ENCODE results near the gene GBP3.
"Not testable (repeated sequence)": the region's sequence is repeated elsewhere in the genome, so short reads cannot be mapped to it uniquely, and the experiment has no call there.

GRCh38 chr1:89029051-89029450, 6.4 kb upstream of the GBP3 start:
- TF ChIP-seq, protein P1, sequence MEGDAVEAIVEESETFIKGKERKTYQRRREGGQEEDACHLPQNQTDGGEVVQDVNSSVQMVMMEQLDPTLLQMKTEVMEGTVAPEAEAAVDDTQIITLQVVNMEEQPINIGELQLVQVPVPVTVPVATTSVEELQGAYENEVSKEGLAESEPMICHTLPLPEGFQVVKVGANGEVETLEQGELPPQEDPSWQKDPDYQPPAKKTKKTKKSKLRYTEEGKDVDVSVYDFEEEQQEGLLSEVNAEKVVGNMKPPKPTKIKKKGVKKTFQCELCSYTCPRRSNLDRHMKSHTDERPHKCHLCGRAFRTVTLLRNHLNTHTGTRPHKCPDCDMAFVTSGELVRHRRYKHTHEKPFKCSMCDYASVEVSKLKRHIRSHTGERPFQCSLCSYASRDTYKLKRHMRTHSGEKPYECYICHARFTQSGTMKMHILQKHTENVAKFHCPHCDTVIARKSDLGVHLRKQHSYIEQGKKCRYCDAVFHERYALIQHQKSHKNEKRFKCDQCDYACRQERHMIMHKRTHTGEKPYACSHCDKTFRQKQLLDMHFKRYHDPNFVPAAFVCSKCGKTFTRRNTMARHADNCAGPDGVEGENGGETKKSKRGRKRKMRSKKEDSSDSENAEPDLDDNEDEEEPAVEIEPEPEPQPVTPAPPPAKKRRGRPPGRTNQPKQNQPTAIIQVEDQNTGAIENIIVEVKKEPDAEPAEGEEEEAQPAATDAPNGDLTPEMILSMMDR (conservative IDR thresholded peaks at IDR 0.05; ENCODE audit: low read length) = not testable (repeated sequence)
- TF ChIP-seq EZH2phosphoT487 (IDR thresholded peaks at IDR 0.05; ENCODE audit: borderline replicate concordance) = not testable (repeated sequence)
